Retinal pigment epithelial cell (primary cell): ENCODE data around the gene POLDIP2.

ENCODE experiments used
- DNase-seq: peaks from one replicate; pipeline ENCODE4 v3.0.0-alpha.2; 2010; ENCODE audit warnings: low read depth
- H3K4me3 ChIP-seq: 2 replicates; pipeline ENCODE4 v1.5.1; 2011; ENCODE audit warnings: mild to moderate bottlenecking, low read length, control low read depth, moderate library complexity
- CTCF ChIP-seq: conservative IDR thresholded peaks from 2 replicates; pipeline ENCODE4 v1.5.1; 2011; ENCODE audit warnings: low read depth, low read length, control low read depth, inconsistent platforms

Gene POLDIP2

GRCh38 chr17:28347261-28347891 lies 10.0 kb downstream of the POLDIP2 start:
- DNase-seq: peak; percentile 77
- no peak overlapping the region for H3K4me3 ChIP-seq
- no peak for TF ChIP-seq CTCF

- H3K4me3 ChIP-seq: no peak overlapping the region
- no peak for DNase-seq
- peak; percentile 48 for TF ChIP-seq CTCF
Measured at GRCh38 chr17:28346746-28347246, 10.5 kb downstream of the POLDIP2 start.

- DNase-seq: no peak
- TF ChIP-seq CTCF: no peak
- H3K4me3 ChIP-seq: no peak overlapping the region
Measured at GRCh38 chr17:28346199-28346580, 11.1 kb downstream of the POLDIP2 start.

GRCh38 chr17:28345419-28346198 lies 11.7 kb downstream of the POLDIP2 start:
- H3K4me3 ChIP-seq: no peak overlapping the region
- no peak for DNase-seq
- no peak for TF ChIP-seq CTCF

GRCh38 chr17:28344435-28344901 lies 12.9 kb downstream of the POLDIP2 start:
- DNase-seq: no peak
- no peak overlapping the region for H3K4me3 ChIP-seq
- TF ChIP-seq CTCF: no peak

GRCh38 chr17:28344011-28344410 lies 13.3 kb downstream of the POLDIP2 start:
- no peak overlapping the region for H3K4me3 ChIP-seq
- DNase-seq: no peak
- no peak for TF ChIP-seq CTCF

- no peak for TF ChIP-seq CTCF
- no peak for DNase-seq
- H3K4me3 ChIP-seq: no peak overlapping the region
Measured at GRCh38 chr17:28343491-28343932, 13.8 kb downstream of the POLDIP2 start.
